ENCODE data around the gene RAB37. TPM values are rescaled to one million over a fixed set of nuclear protein-coding genes. Genes with fewer than 3 reads are reported as not detected.

Gene RAB37
- polyA plus RNA-seq, 1 of the 3 experiments (the other 2 are of a cell fraction): 0.25 TPM

DNA sequence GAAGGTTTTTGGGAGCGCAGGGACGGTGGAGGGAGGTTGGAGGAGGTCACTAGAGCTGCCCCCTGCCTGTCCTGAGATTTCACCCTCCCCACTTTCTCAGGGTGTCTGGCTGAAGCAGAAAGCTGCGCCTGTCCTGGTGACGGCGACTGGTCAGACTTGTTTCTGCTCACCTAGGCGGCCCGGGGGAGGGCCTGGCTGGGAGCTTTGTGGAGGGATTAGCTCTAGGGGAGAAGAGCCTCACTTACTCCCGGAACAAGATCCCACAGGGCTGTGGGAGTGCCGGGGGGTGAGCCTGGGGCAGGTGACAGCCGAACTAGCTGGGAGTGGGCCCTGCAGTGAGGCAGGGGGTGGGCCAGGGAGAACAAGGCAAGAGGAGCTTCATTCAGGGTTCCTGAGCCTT lies 22.9 kb downstream of the RAB37 start:
- Histone ChIP-seq H3K36me3 (replicated peaks in 1 of 2; ENCODE audit: control insufficient read depth in 1 of 2, insufficient read depth in 2 of 2, low read length in 1 of 2) (no peaks in the 10 kb centered on the region), H2AFZ (ENCODE audit: low read depth) (no peak overlapping the region), H4K20me1 (ENCODE audit: insufficient read depth) (no peaks in the 10 kb centered on the region), H3F3A (replicated peaks; ENCODE audit: insufficient read depth) (peaks cover 4% of the 10 kb centered on the region), H3K9me3 (no peaks in the 10 kb centered on the region), H3K9me2 (no peaks in the 10 kb centered on the region), H3K4me2 (peak overlapping the region; percentile 52), H3K4me1 (ENCODE audit: control insufficient read depth in 1 of 2, insufficient read depth in 2 of 2, low read depth in 1 of 2, low read length in 1 of 2) (peaks cover 45 to 68% of the 10 kb centered on the region in 2 experiments; a peak in 3 of 4 replicates), H3K9ac (no peak overlapping the region), H3K27ac (ENCODE audit: low read depth in 2 of 2, low read length in 1 of 2) (peak overlapping the region; percentile 25 to 94; a peak in 3 of 4 replicates), H3K79me2 (ENCODE audit: insufficient read depth) (peaks cover 14% of the 10 kb centered on the region; the same call in 1 of the 2 replicates), H3K4me3 (ENCODE audit: low read depth in 2 of 2, low read length in 1 of 2) (no peak overlapping the region), H3K27me3 (ENCODE audit: insufficient read depth) (no peaks in the 10 kb centered on the region)
- WGBS (ENCODE audit: low lambda C conversion rate): 98% methylated on average over 10 of the region's 10 CpGs
- peak; percentile 56 for DNase-seq
- POLR2A ChIA-PET: interaction anchor here (0.5 to 2.9 kb wide), 5 partner anchors 10 to 16 kb away, joined by 3 to 19 read pairs (median 9); partner anchors contain the start of gene NAT9
- TF ChIP-seq FOXM1 (IDR thresholded peaks at IDR 0.05; ENCODE audit: low read depth): no peak
- TF ChIP-seq, protein P1, sequence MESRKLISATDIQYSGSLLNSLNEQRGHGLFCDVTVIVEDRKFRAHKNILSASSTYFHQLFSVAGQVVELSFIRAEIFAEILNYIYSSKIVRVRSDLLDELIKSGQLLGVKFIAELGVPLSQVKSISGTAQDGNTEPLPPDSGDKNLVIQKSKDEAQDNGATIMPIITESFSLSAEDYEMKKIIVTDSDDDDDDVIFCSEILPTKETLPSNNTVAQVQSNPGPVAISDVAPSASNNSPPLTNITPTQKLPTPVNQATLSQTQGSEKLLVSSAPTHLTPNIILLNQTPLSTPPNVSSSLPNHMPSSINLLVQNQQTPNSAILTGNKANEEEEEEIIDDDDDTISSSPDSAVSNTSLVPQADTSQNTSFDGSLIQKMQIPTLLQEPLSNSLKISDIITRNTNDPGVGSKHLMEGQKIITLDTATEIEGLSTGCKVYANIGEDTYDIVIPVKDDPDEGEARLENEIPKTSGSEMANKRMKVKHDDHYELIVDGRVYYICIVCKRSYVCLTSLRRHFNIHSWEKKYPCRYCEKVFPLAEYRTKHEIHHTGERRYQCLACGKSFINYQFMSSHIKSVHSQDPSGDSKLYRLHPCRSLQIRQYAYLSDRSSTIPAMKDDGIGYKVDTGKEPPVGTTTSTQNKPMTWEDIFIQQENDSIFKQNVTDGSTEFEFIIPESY (IDR thresholded peaks at IDR 0.05; ENCODE audit: borderline replicate concordance, low read depth): no peak
- TF ChIP-seq ELF1 (IDR thresholded peaks at IDR 0.05): no peak
- no peak for TF ChIP-seq EP300 (IDR thresholded peaks at IDR 0.05; ENCODE audit: borderline replicate concordance in 1 of 2, low read depth in 1 of 2, low read length in 1 of 2)
- TF ChIP-seq, protein P2, sequence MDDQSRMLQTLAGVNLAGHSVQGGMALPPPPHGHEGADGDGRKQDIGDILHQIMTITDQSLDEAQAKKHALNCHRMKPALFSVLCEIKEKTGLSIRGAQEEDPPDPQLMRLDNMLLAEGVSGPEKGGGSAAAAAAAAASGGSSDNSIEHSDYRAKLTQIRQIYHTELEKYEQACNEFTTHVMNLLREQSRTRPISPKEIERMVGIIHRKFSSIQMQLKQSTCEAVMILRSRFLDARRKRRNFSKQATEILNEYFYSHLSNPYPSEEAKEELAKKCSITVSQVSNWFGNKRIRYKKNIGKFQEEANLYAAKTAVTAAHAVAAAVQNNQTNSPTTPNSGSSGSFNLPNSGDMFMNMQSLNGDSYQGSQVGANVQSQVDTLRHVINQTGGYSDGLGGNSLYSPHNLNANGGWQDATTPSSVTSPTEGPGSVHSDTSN (IDR thresholded peaks at IDR 0.05): no peak
- TF ChIP-seq, protein P3, sequence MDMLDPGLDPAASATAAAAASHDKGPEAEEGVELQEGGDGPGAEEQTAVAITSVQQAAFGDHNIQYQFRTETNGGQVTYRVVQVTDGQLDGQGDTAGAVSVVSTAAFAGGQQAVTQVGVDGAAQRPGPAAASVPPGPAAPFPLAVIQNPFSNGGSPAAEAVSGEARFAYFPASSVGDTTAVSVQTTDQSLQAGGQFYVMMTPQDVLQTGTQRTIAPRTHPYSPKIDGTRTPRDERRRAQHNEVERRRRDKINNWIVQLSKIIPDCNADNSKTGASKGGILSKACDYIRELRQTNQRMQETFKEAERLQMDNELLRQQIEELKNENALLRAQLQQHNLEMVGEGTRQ (IDR thresholded peaks at IDR 0.05; ENCODE audit: borderline replicate concordance, low read depth, low read length): no peak
- TF ChIP-seq, protein P4, sequence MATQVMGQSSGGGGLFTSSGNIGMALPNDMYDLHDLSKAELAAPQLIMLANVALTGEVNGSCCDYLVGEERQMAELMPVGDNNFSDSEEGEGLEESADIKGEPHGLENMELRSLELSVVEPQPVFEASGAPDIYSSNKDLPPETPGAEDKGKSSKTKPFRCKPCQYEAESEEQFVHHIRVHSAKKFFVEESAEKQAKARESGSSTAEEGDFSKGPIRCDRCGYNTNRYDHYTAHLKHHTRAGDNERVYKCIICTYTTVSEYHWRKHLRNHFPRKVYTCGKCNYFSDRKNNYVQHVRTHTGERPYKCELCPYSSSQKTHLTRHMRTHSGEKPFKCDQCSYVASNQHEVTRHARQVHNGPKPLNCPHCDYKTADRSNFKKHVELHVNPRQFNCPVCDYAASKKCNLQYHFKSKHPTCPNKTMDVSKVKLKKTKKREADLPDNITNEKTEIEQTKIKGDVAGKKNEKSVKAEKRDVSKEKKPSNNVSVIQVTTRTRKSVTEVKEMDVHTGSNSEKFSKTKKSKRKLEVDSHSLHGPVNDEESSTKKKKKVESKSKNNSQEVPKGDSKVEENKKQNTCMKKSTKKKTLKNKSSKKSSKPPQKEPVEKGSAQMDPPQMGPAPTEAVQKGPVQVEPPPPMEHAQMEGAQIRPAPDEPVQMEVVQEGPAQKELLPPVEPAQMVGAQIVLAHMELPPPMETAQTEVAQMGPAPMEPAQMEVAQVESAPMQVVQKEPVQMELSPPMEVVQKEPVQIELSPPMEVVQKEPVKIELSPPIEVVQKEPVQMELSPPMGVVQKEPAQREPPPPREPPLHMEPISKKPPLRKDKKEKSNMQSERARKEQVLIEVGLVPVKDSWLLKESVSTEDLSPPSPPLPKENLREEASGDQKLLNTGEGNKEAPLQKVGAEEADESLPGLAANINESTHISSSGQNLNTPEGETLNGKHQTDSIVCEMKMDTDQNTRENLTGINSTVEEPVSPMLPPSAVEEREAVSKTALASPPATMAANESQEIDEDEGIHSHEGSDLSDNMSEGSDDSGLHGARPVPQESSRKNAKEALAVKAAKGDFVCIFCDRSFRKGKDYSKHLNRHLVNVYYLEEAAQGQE (IDR thresholded peaks at IDR 0.05; ENCODE audit: low read depth, low read length): no peak
- no peak for TF ChIP-seq NRF1 (IDR thresholded peaks at IDR 0.05; ENCODE audit: low read depth, low read length)
- TF ChIP-seq YY1 (IDR thresholded peaks at IDR 0.05; ENCODE audit: low read depth): no peak
- TF ChIP-seq CHD2 (IDR thresholded peaks at IDR 0.05; ENCODE audit: low read length, partially characterized antibody): no peak
- TF ChIP-seq NFIC (IDR thresholded peaks at IDR 0.05; ENCODE audit: borderline replicate concordance): no peak
- no peak for TF ChIP-seq FOSL2 (IDR thresholded peaks at IDR 0.05; ENCODE audit: borderline replicate concordance, low read depth)
- TF ChIP-seq FOXJ3 (CRISPR knock-in tag; IDR thresholded peaks at IDR 0.05): no peak
- no peak for TF ChIP-seq RXRA (IDR thresholded peaks at IDR 0.05; ENCODE audit: borderline replicate concordance, low read depth)
- TF ChIP-seq JUND (IDR thresholded peaks at IDR 0.05): no peak
- TF ChIP-seq MXI1 (IDR thresholded peaks at IDR 0.05; ENCODE audit: low read depth, low read length): no peak
- TF ChIP-seq TAF1 (IDR thresholded peaks at IDR 0.05; ENCODE audit: borderline replicate concordance, low read depth, low read length): no peak
- CTCF ChIA-PET: interaction anchor here (0.7 to 48.0 kb wide), 9 partner anchors 5 to 194 kb away, joined by 3 to 1361 read pairs (median 10); partner anchors contain the start of genes FDXR, GRIN2C, NAT9 and NHERF1

All from SK-N-SH (cell line).